ENCODE results near the gene LHFPL2. TPM values are rescaled to one million over a fixed set of nuclear protein-coding genes. Genes with fewer than 3 reads are reported as not detected.
A peak's percentile ranks its signal among the peaks of the same experiment; 100 is the strongest.

LHFPL2 gene
- total and polyA plus RNA-seq, 2 donors = 19.2 to 146 TPM

DNA sequence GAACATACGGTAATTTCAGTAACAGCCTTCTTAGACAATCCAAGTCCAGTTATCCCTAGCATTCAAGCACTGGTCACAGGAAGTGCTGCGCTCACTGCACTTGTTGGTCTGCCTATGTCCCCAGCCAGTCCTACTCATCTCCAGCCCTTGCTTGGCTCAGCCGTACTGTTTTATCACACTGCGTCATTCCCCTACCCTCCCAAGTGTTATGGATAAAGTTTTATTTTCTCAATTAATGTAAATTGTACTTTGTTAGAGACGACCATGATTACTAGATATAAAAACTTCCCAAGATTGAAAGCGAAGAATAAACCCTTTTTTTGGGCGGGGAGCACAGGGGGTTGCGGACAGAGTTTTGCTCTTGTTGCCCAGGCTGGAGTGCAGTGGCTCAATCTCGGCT, 49.6 kb downstream of the LHFPL2 start:
- Histone ChIP-seq H3K4me3 (ENCODE audit: low read depth, low read length) (no peak overlapping the region), H3K36me3 (ENCODE audit: insufficient read depth) (no peaks in the 10 kb centered on the region), H3K4me1 (ENCODE audit: insufficient read depth) (no peaks in the 10 kb centered on the region), H3K27ac (ENCODE audit: low read depth) (no peak overlapping the region)
- no peak for DNase-seq (ENCODE audit: extremely low spot score)
- 96% methylated on average over 9 of the region's 9 CpGs for WGBS

GRCh38 chr5:78597974-78598371, 50.6 kb downstream of the LHFPL2 start:
- H3K4me1 ChIP-seq (ENCODE audit: insufficient read depth) = no peaks in the 10 kb centered on the region
- peak overlapping the region; percentile 5 for H3K27ac ChIP-seq (ENCODE audit: low read depth)
- H3K36me3 ChIP-seq (ENCODE audit: insufficient read depth) = no peaks in the 10 kb centered on the region
- DNase-seq (ENCODE audit: extremely low spot score) = no peak
- no peak overlapping the region for H3K4me3 ChIP-seq (ENCODE audit: low read depth, low read length)

GRCh38 chr5:78597068-78597973, 51.3 kb downstream of the LHFPL2 start:
- no peaks in the 10 kb centered on the region for H3K4me1 ChIP-seq (ENCODE audit: insufficient read depth)
- H3K27ac ChIP-seq (ENCODE audit: low read depth) = no peak overlapping the region
- no peak overlapping the region for H3K4me3 ChIP-seq (ENCODE audit: low read depth, low read length)
- 70% methylated on average over 5 of the region's 5 CpGs for WGBS
- DNase-seq (ENCODE audit: extremely low spot score) = no peak
- H3K36me3 ChIP-seq (ENCODE audit: insufficient read depth) = no peaks in the 10 kb centered on the region

DNA sequence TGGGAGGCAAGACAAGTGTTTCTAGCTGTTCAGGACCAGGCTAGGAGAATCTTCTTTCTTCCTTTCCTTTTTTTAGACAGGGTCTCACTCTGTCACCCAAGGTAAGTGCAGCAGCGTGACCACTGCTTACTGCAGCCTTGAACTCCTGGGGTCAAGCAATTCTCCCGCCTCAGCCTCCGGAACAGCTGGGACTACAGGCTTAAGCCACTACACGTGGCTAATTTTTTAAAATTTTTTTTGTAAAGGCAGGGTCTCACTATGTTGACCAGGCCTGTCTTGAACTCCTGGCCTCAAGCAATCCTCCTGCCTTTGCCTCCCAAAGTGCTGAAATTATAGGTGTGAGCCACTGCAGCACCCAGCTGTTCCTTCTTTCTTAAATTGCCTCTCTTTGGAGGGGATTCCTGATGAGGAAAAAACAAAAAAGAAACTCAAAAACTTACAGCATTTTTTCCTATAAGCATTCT, 53.1 kb downstream of the LHFPL2 start:
- DNase-seq (ENCODE audit: extremely low spot score) = no peak
- Histone ChIP-seq H3K4me3 (ENCODE audit: low read depth, low read length) (no peak overlapping the region), H3K27ac (ENCODE audit: low read depth) (peak overlapping the region; percentile 77), H3K4me1 (ENCODE audit: insufficient read depth) (peaks cover 2% of the 10 kb centered on the region), H3K36me3 (ENCODE audit: insufficient read depth) (no peaks in the 10 kb centered on the region)
- WGBS = 46% methylated on average over 4 of the region's 4 CpGs

DNA sequence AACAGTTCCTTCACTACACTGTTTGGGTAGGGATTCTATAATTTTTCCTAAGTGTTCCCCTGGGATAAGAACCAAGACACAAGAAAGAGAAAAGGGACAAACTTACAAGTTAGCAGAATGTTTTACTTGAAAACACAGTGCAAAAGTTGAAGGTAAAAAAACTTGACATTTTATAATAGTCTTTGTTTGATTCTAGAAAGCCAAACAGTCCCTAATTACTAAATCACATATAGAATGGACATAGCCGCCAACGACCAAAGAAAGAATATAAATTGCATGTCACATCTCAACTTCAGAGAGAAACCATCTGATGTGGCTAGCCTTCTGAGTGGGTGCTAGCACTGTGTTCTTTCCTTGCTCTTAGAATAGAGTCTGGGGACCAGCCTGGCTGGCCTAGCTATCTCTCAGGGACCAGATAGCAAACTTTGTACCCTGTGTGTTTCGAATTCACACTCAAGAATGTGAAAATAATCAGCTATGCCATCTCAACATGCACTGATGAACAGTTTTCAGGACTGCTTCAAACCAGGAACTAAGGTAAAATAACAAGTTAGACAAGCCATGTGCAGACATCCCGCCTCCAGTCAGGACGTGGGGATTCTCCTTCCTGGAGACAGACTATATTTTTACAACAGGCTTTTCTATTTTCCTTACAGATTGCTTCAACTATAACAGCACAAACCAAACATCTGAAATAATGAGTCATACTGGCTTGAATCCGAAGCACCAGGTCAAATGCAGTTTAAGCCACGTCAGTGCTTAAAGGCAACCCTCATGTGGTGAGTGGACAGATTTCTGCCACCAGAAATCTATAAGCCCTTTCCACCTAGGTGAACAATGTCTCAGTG, 53.7 kb downstream of the LHFPL2 start:
- H3K4me3 ChIP-seq (ENCODE audit: low read depth, low read length) = no peak overlapping the region
- H3K27ac ChIP-seq (ENCODE audit: low read depth) = peak overlapping the region; percentile 78
- WGBS = 25% methylated on average over 7 of the region's 7 CpGs
- H3K4me1 ChIP-seq (ENCODE audit: insufficient read depth) = peaks cover 2% of the 10 kb centered on the region
- peak; percentile 74 for DNase-seq (ENCODE audit: extremely low spot score)
- no peaks in the 10 kb centered on the region for H3K36me3 ChIP-seq (ENCODE audit: insufficient read depth)

- WGBS = 32% methylated on average over 3 of the region's 3 CpGs
- Histone ChIP-seq H3K27ac (ENCODE audit: low read depth) (peak overlapping the region; percentile 78), H3K4me3 (ENCODE audit: low read depth, low read length) (no peak overlapping the region), H3K4me1 (ENCODE audit: insufficient read depth) (peaks cover 2% of the 10 kb centered on the region), H3K36me3 (ENCODE audit: insufficient read depth) (no peaks in the 10 kb centered on the region)
- no peak for DNase-seq (ENCODE audit: extremely low spot score)
Measured at GRCh38 chr5:78594021-78594420, 54.6 kb downstream of the LHFPL2 start.

GRCh38 chr5:78593465-78593864, 55.1 kb downstream of the LHFPL2 start:
- 93% methylated on average over 2 of the region's 2 CpGs for WGBS
- no peak for DNase-seq (ENCODE audit: extremely low spot score)
- H3K4me3 ChIP-seq (ENCODE audit: low read depth, low read length) = no peak overlapping the region
- peaks cover 2% of the 10 kb centered on the region for H3K4me1 ChIP-seq (ENCODE audit: insufficient read depth)
- peak overlapping the region; percentile 62 for H3K27ac ChIP-seq (ENCODE audit: low read depth)
- H3K36me3 ChIP-seq (ENCODE audit: insufficient read depth) = no peaks in the 10 kb centered on the region

DNA sequence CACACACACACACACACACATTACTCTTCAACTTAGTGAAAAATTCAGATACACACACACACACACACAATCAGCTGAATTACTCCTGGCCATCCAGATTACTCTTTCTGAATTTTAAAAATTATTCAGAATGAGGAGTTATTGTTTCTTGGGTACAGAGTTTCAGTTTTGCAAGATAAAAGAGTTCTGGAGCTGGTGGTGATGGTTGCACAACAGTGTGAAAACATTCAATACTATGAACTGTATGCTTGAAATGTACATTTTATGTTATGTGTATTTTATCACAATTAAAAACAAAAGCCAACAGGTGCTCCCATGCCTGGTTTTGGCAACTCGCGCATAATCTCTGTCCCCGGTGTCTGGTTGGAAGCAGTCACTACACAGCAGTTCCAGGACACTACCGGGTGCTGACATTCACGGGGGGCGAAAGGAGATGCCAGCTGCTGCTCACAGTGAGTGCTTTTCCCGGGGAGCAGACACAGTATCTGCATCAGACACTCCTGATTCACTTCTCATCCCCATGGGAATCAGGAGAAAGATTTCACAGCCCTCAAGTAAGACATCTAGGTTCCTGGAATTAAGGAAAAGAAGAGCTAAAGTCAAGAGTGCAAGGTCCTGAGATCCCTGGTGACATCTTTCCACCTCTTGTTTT, 55.7 kb downstream of the LHFPL2 start:
- DNase-seq (ENCODE audit: extremely low spot score) = no peak
- H3K4me3 ChIP-seq (ENCODE audit: low read depth, low read length) = no peak overlapping the region
- no peaks in the 10 kb centered on the region for H3K36me3 ChIP-seq (ENCODE audit: insufficient read depth)
- H3K27ac ChIP-seq (ENCODE audit: low read depth) = no peak overlapping the region
- WGBS = 78% methylated on average over 7 of the region's 7 CpGs
- peaks cover 2% of the 10 kb centered on the region for H3K4me1 ChIP-seq (ENCODE audit: insufficient read depth)

DNA sequence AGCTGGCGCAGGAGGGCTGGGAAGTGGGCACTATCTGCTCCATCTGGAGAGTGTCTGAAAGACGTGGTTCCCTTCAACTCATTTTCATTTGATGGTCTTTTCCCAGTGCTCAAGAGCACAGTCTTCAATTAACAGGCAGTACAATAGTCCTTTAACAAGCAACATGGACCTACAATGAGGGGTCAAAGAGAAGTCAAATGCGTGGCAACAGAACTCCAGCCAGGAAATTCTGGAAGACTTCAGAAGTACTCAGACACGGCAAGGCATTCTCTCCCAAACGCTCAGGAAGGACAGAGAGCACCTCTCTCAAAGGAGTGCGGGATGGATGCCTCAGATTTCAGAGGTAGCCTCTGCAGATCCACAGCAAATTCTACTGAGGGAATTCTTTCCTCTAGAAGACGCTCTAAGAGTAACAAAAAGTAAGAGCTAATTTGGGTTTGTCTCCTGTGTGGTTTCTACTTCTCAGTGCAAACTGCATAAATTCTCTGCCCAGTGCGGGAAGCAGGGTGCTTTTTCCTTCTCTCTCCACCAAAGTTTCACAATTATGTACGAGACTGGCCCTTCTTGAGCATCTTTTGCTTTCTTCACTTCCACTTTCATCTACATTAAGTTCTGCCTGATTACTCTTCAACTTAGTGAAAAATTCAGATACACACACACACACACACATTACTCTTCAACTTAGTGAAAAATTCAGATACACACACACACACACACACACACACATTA, 56.4 kb downstream of the LHFPL2 start:
- Histone ChIP-seq H3K4me1 (ENCODE audit: insufficient read depth) (peaks cover 2% of the 10 kb centered on the region), H3K27ac (ENCODE audit: low read depth) (peak overlapping the region; percentile 85), H3K4me3 (ENCODE audit: low read depth, low read length) (no peak overlapping the region), H3K36me3 (ENCODE audit: insufficient read depth) (no peaks in the 10 kb centered on the region)
- DNase-seq (ENCODE audit: extremely low spot score) = no peak
- 69% methylated on average over 9 of the region's 9 CpGs for WGBS

- Histone ChIP-seq H3K27ac (ENCODE audit: low read depth) (no peak overlapping the region), H3K36me3 (ENCODE audit: insufficient read depth) (no peaks in the 10 kb centered on the region), H3K4me3 (ENCODE audit: low read depth, low read length) (no peak overlapping the region), H3K4me1 (ENCODE audit: insufficient read depth) (peaks cover 2% of the 10 kb centered on the region)
- WGBS = 31% methylated on average over 6 of the region's 6 CpGs
- DNase-seq (ENCODE audit: extremely low spot score) = no peak
Measured at GRCh38 chr5:78591138-78591612, 57.4 kb downstream of the LHFPL2 start.

DNA sequence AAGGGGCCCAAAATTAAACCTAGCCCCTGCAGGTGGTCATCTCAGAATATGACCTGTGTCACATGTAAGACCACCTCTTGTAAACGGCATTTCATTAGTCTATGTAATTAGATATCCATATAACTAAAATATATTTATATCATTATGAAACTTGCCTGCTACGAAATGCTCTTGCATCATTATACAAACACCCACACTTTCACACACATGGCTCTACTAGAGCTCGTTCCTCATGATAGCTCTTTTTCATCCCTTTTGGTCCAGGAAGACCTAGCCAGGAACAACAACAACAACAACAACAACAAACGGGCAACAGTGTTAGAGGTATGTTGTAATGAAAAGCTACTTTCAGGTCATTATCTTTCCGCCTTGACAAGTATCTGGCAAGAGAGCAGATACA, 58.6 kb downstream of the LHFPL2 start:
- H3K4me3 ChIP-seq (ENCODE audit: low read depth, low read length) = no peak overlapping the region
- no peak for DNase-seq (ENCODE audit: extremely low spot score)
- 58% methylated on average over 5 of the region's 5 CpGs for WGBS
- no peaks in the 10 kb centered on the region for H3K36me3 ChIP-seq (ENCODE audit: insufficient read depth)
- H3K27ac ChIP-seq (ENCODE audit: low read depth) = no peak overlapping the region
- peaks cover 2% of the 10 kb centered on the region for H3K4me1 ChIP-seq (ENCODE audit: insufficient read depth)

GRCh38 chr5:78588507-78588906, 60.1 kb downstream of the LHFPL2 start:
- DNase-seq (ENCODE audit: extremely low spot score) = no peak
- Histone ChIP-seq H3K27ac (ENCODE audit: low read depth) (no peak overlapping the region), H3K36me3 (ENCODE audit: insufficient read depth) (no peaks in the 10 kb centered on the region), H3K4me3 (ENCODE audit: low read depth, low read length) (no peak overlapping the region), H3K4me1 (ENCODE audit: insufficient read depth) (peaks cover 2% of the 10 kb centered on the region)

GRCh38 chr5:78587775-78588291, 60.7 kb downstream of the LHFPL2 start:
- Histone ChIP-seq H3K36me3 (ENCODE audit: insufficient read depth) (no peaks in the 10 kb centered on the region), H3K4me1 (ENCODE audit: insufficient read depth) (peaks cover 2% of the 10 kb centered on the region), H3K4me3 (ENCODE audit: low read depth, low read length) (no peak overlapping the region), H3K27ac (ENCODE audit: low read depth) (no peak overlapping the region)
- 53% methylated on average over 3 of the region's 3 CpGs for WGBS
- DNase-seq (ENCODE audit: extremely low spot score) = no peak

All from urinary bladder (tissue), 4 donors.